ENCODE measurements around the gene CEP164. TPM values are rescaled to one million over a fixed set of nuclear protein-coding genes. Genes with fewer than 3 reads are reported as not detected.
"Not testable (repeated sequence)": the region's sequence is repeated elsewhere in the genome, so short reads cannot be mapped to it uniquely, and the experiment has no call there.

Gene CEP164
- total RNA-seq, 4 donors from 2014 or later, result 22.8 to 56.7 (median 29.7) TPM

DNA sequence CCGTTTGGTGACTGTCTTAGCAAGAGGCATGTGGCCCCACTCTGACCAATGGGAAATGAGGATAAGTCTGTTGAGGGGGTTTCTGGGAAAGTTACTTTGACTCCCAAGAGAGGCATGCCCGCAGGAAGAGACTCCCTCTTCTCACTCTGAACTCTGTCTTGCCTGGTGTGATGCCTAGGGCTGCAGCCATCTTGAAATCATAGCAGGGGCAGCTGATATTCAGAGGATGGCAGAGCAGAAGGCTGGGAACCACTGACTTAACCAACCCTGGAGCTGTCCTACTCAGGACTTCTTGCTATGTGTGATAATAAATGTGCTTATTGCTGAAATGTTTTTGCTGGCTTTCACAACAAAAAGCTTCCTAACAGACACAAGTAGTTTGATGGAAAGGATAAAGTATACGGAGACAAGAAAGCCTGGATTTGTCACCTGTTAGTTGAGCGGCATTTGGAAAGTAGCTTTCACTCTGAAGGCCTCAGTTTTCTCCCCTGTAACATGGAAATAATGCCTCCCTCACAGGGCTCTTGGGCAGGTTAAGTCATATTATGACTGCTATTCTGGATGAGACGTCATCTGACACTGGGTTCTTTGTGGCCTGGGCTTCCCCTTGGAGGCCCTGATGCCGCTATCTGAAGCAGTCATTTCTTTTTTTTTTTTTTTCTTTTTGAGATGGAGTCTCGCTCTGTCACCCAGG, 128.5 kb downstream of the CEP164 start:
- 76% methylated on average over 7 of the region's 7 CpGs for WGBS
- Histone ChIP-seq H3K4me3 (no peak overlapping the region), H3K4me1 (no peaks in the 10 kb centered on the region), H3K27me3 (no peaks in the 10 kb centered on the region), H3K36me3 (no peaks in the 10 kb centered on the region), H3K9me3 (peaks cover 7% of the 10 kb centered on the region), H3K27ac (no peak overlapping the region)
- TF ChIP-seq EP300 (IDR thresholded peaks at IDR 0.05) (no peak), POLR2AphosphoS5 (IDR thresholded peaks at IDR 0.05) (no peak), POLR2A (IDR thresholded peaks at IDR 0.05) (no peak)
- TF ChIP-seq, protein P1, sequence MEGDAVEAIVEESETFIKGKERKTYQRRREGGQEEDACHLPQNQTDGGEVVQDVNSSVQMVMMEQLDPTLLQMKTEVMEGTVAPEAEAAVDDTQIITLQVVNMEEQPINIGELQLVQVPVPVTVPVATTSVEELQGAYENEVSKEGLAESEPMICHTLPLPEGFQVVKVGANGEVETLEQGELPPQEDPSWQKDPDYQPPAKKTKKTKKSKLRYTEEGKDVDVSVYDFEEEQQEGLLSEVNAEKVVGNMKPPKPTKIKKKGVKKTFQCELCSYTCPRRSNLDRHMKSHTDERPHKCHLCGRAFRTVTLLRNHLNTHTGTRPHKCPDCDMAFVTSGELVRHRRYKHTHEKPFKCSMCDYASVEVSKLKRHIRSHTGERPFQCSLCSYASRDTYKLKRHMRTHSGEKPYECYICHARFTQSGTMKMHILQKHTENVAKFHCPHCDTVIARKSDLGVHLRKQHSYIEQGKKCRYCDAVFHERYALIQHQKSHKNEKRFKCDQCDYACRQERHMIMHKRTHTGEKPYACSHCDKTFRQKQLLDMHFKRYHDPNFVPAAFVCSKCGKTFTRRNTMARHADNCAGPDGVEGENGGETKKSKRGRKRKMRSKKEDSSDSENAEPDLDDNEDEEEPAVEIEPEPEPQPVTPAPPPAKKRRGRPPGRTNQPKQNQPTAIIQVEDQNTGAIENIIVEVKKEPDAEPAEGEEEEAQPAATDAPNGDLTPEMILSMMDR (IDR thresholded peaks at IDR 0.05), result no peak
- DNase-seq (ENCODE audit: low spot score in 2 of 2), result no peak

DNA sequence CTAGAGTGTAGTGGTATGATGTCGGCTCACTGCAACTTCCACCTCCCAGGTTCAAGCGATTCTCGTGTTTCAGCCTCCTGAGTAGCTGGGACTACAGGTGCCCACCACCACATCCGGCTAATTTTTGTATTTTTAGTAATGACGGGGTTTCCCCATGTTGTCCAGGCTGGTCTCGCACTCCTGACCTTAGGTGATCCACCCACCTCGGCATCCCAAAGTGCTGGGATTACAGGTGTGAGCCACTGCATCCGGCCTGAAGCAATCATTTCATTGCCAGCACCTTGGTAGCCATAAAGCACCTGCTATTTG, 129.0 kb downstream of the CEP164 start:
- WGBS, result 89% methylated on average over 8 of the region's 8 CpGs
- not testable (repeated sequence) for H3K36me3 ChIP-seq; H3K27me3 ChIP-seq; H3K27ac ChIP-seq; H3K4me3 ChIP-seq; H3K9me3 ChIP-seq; H3K4me1 ChIP-seq; DNase-seq (ENCODE audit: low spot score in 2 of 2)

GRCh38 chr11:117457031-117457785, 129.6 kb downstream of the CEP164 start:
- no peak for DNase-seq (ENCODE audit: low spot score in 2 of 2)
- Histone ChIP-seq H3K9me3 (peaks cover 7% of the 10 kb centered on the region), H3K27ac (no peak overlapping the region), H3K4me3 (no peak overlapping the region), H3K36me3 (no peaks in the 10 kb centered on the region), H3K4me1 (no peaks in the 10 kb centered on the region), H3K27me3 (no peaks in the 10 kb centered on the region)
- TF ChIP-seq POLR2A (IDR thresholded peaks at IDR 0.05), result no peak
- TF ChIP-seq POLR2AphosphoS5 (IDR thresholded peaks at IDR 0.05), result no peak
- no peak for TF ChIP-seq EP300 (IDR thresholded peaks at IDR 0.05)
- TF ChIP-seq, protein P1 (IDR thresholded peaks at IDR 0.05), result no peak
- 79% methylated on average over 10 of the region's 15 CpGs for WGBS

DNA sequence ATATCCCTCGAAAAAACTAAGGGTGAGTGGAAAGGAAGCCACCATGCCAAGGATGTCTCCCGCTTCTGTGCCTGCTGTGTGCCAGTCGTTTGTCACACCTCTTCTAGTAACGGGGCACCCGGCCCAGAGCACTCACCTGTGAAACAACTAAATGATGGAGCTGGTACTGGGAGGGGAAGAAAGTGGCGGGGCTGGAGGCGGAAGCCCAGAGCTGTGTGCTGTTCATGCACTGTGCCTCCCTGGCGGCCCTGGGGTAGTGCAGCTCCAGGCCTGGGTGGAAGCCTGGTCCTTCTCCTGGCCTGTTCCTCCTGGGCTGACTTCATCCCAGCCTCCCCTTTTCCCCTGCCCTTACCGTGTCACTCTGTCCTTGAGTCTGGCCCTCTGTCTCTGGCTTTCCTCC, 130.2 kb downstream of the CEP164 start:
- no peaks in the 10 kb centered on the region for H3K36me3 ChIP-seq
- TF ChIP-seq EP300 (IDR thresholded peaks at IDR 0.05) (no peak), POLR2AphosphoS5 (IDR thresholded peaks at IDR 0.05) (no peak), POLR2A (IDR thresholded peaks at IDR 0.05) (no peak)
- TF ChIP-seq, protein P1 (IDR thresholded peaks at IDR 0.05), result no peak
- no peaks in the 10 kb centered on the region for H3K4me1 ChIP-seq
- no peak for DNase-seq (ENCODE audit: low spot score in 2 of 2)
- no peak overlapping the region for H3K4me3 ChIP-seq
- WGBS, result 66% methylated on average over 9 of the region's 9 CpGs
- H3K27me3 ChIP-seq, result no peaks in the 10 kb centered on the region
- H3K27ac ChIP-seq, result no peak overlapping the region
- H3K9me3 ChIP-seq, result peaks cover 7% of the 10 kb centered on the region

DNA sequence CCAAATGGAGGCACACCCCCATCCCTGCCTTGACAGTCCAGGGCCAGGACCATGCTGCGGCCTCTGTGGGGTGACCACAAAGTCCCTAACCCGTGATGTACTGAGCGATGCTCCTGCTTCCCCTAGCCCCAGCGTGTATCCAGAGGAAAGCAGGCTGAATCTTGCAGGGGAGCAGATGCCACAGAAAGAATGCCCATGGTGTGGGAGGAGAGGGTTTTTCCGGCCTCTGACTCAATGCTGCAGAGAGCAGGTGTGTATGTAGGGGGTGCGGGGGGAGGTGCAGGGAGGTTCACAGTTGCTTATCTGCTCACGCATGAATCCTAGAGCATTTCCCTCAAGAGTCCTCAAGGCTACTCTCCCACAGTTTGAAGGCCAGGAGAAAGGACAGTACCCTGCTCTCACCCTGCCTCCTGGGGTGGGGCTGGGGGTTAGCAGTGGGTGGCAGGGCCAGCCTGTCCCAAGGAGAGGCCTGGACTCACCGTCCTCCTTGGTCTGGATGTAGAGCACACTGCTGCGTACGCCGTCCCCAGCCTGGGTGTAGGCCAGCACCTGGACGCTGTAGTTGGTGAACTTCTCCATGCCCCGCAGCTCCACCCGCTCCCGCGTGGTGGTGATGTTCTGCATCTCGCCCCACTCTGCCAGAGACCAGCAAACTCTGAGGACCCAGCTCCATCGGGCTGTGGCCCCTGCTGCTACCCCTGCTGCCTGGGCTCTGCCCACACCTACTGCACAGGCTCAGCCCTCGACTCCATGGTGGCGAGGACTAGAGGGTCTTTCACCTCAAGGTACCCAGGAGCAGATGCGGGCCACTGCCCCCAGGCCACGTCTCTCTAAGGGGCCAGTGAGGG, 130.8 kb downstream of the CEP164 start:
- Histone ChIP-seq H3K4me3 (no peak overlapping the region), H3K9me3 (peaks cover 7% of the 10 kb centered on the region), H3K36me3 (no peaks in the 10 kb centered on the region), H3K27me3 (no peaks in the 10 kb centered on the region), H3K4me1 (no peaks in the 10 kb centered on the region), H3K27ac (no peak overlapping the region)
- peak in 1 of 2 donors; percentile 65 for DNase-seq (ENCODE audit: low spot score in 2 of 2)
- 80% methylated on average over 9 of the region's 22 CpGs for WGBS
- TF ChIP-seq POLR2AphosphoS5 (IDR thresholded peaks at IDR 0.05) (no peak), EP300 (IDR thresholded peaks at IDR 0.05) (no peak)
- TF ChIP-seq, protein P1 (IDR thresholded peaks at IDR 0.05), result no peak
